Measurements from ENCODE around the gene FLVCR2.

FLVCR2 gene

GRCh38 chr14:75559451-75560222, 18.8 kb upstream of the FLVCR2 start:
- H3K4me3 ChIP-seq (ENCODE audit: low read length): no peak overlapping the region
- peak; percentile 77 for DNase-seq (ENCODE audit: low read depth)
- H3K27me3 ChIP-seq (replicated peaks; ENCODE audit: control insufficient read depth, insufficient read depth, low read length): peaks cover 18% of the 10 kb centered on the region
- H3K4me1 ChIP-seq (ENCODE audit: control insufficient read depth, insufficient read depth, low read length): peaks cover 14% of the 10 kb centered on the region
- H3K9me3 ChIP-seq (ENCODE audit: control insufficient read depth, low read length): peaks cover 4% of the 10 kb centered on the region
- H3K36me3 ChIP-seq (ENCODE audit: control insufficient read depth, insufficient read depth, low read length, severe bottlenecking): no peaks in the 10 kb centered on the region
- no peak overlapping the region for H3K9ac ChIP-seq (ENCODE audit: low read length)

GRCh38 chr14:75561013-75561432, 17.4 kb upstream of the FLVCR2 start:
- H3K36me3 ChIP-seq (ENCODE audit: control insufficient read depth, insufficient read depth, low read length, severe bottlenecking): no peaks in the 10 kb centered on the region
- peak; percentile 87 for DNase-seq (ENCODE audit: low read depth)
- H3K4me3 ChIP-seq (ENCODE audit: low read length): no peak overlapping the region
- peaks cover 14% of the 10 kb centered on the region for H3K4me1 ChIP-seq (ENCODE audit: control insufficient read depth, insufficient read depth, low read length)
- H3K27me3 ChIP-seq (replicated peaks; ENCODE audit: control insufficient read depth, insufficient read depth, low read length): peaks cover 26% of the 10 kb centered on the region
- peaks cover 4% of the 10 kb centered on the region for H3K9me3 ChIP-seq (ENCODE audit: control insufficient read depth, low read length)
- no peak overlapping the region for H3K9ac ChIP-seq (ENCODE audit: low read length)

GRCh38 chr14:75562089-75562488, 16.3 kb upstream of the FLVCR2 start:
- peaks cover 34% of the 10 kb centered on the region for H3K27me3 ChIP-seq (replicated peaks; ENCODE audit: control insufficient read depth, insufficient read depth, low read length)
- peaks cover 2% of the 10 kb centered on the region for H3K9me3 ChIP-seq (ENCODE audit: control insufficient read depth, low read length)
- H3K4me3 ChIP-seq (ENCODE audit: low read length): no peak overlapping the region
- H3K9ac ChIP-seq (ENCODE audit: low read length): no peak overlapping the region
- H3K36me3 ChIP-seq (ENCODE audit: control insufficient read depth, insufficient read depth, low read length, severe bottlenecking): no peaks in the 10 kb centered on the region
- H3K4me1 ChIP-seq (ENCODE audit: control insufficient read depth, insufficient read depth, low read length): peaks cover 14% of the 10 kb centered on the region
- no peak for DNase-seq (ENCODE audit: low read depth)

- Histone ChIP-seq H3K9ac (ENCODE audit: low read length) (no peak overlapping the region), H3K27me3 (replicated peaks; ENCODE audit: control insufficient read depth, insufficient read depth, low read length) (peaks cover 32% of the 10 kb centered on the region), H3K4me3 (ENCODE audit: low read length) (no peak overlapping the region), H3K9me3 (ENCODE audit: control insufficient read depth, low read length) (no peaks in the 10 kb centered on the region), H3K36me3 (ENCODE audit: control insufficient read depth, insufficient read depth, low read length, severe bottlenecking) (no peaks in the 10 kb centered on the region), H3K4me1 (ENCODE audit: control insufficient read depth, insufficient read depth, low read length) (peaks cover 14% of the 10 kb centered on the region)
- no peak for DNase-seq (ENCODE audit: low read depth)
Observed at GRCh38 chr14:75562489-75562888, 15.9 kb upstream of the FLVCR2 start.

GRCh38 chr14:75563931-75564330, 14.5 kb upstream of the FLVCR2 start:
- no peak overlapping the region for H3K9ac ChIP-seq (ENCODE audit: low read length)
- no peaks in the 10 kb centered on the region for H3K36me3 ChIP-seq (ENCODE audit: control insufficient read depth, insufficient read depth, low read length, severe bottlenecking)
- H3K4me3 ChIP-seq (ENCODE audit: low read length): no peak overlapping the region

GRCh38 chr14:75565056-75565455, 13.4 kb upstream of the FLVCR2 start:
- Histone ChIP-seq H3K9ac (ENCODE audit: low read length) (no peak overlapping the region), H3K4me3 (ENCODE audit: low read length) (no peak overlapping the region), H3K4me1 (ENCODE audit: control insufficient read depth, insufficient read depth, low read length) (peaks cover 9% of the 10 kb centered on the region), H3K9me3 (ENCODE audit: control insufficient read depth, low read length) (no peaks in the 10 kb centered on the region), H3K36me3 (ENCODE audit: control insufficient read depth, insufficient read depth, low read length, severe bottlenecking) (no peaks in the 10 kb centered on the region), H3K27me3 (replicated peaks; ENCODE audit: control insufficient read depth, insufficient read depth, low read length) (peaks cover 39% of the 10 kb centered on the region)
- no peak for DNase-seq (ENCODE audit: low read depth)

More at GRCh38 chr14:75563931-75564330, 14.5 kb upstream of the FLVCR2 start:
- DNase-seq (ENCODE audit: low read depth): no peak
- H3K9me3 ChIP-seq (ENCODE audit: control insufficient read depth, low read length): no peaks in the 10 kb centered on the region
- peaks cover 14% of the 10 kb centered on the region for H3K4me1 ChIP-seq (ENCODE audit: control insufficient read depth, insufficient read depth, low read length)
- peaks cover 32% of the 10 kb centered on the region for H3K27me3 ChIP-seq (replicated peaks; ENCODE audit: control insufficient read depth, insufficient read depth, low read length)

GRCh38 chr14:75566321-75566720, 12.1 kb upstream of the FLVCR2 start:
- no peak for DNase-seq (ENCODE audit: low read depth)
- H3K4me3 ChIP-seq (ENCODE audit: low read length): no peak overlapping the region

GRCh38 chr14:75566752-75567151, 11.7 kb upstream of the FLVCR2 start:
- H3K4me1 ChIP-seq (ENCODE audit: control insufficient read depth, insufficient read depth, low read length): no peaks in the 10 kb centered on the region
- no peak overlapping the region for H3K9ac ChIP-seq (ENCODE audit: low read length)
- H3K27me3 ChIP-seq (replicated peaks; ENCODE audit: control insufficient read depth, insufficient read depth, low read length): peaks cover 39% of the 10 kb centered on the region
- H3K36me3 ChIP-seq (ENCODE audit: control insufficient read depth, insufficient read depth, low read length, severe bottlenecking): no peaks in the 10 kb centered on the region
- no peak overlapping the region for H3K4me3 ChIP-seq (ENCODE audit: low read length)
- H3K9me3 ChIP-seq (ENCODE audit: control insufficient read depth, low read length): no peaks in the 10 kb centered on the region
- DNase-seq (ENCODE audit: low read depth): no peak

More at GRCh38 chr14:75566321-75566720, 12.1 kb upstream of the FLVCR2 start:
- Histone ChIP-seq H3K27me3 (replicated peaks; ENCODE audit: control insufficient read depth, insufficient read depth, low read length) (peaks cover 39% of the 10 kb centered on the region), H3K9me3 (ENCODE audit: control insufficient read depth, low read length) (no peaks in the 10 kb centered on the region), H3K36me3 (ENCODE audit: control insufficient read depth, insufficient read depth, low read length, severe bottlenecking) (no peaks in the 10 kb centered on the region), H3K9ac (ENCODE audit: low read length) (no peak overlapping the region), H3K4me1 (ENCODE audit: control insufficient read depth, insufficient read depth, low read length) (no peaks in the 10 kb centered on the region)

- H3K27me3 ChIP-seq (replicated peaks; ENCODE audit: control insufficient read depth, insufficient read depth, low read length): peaks cover 49% of the 10 kb centered on the region
- no peak overlapping the region for H3K4me3 ChIP-seq (ENCODE audit: low read length)
- no peaks in the 10 kb centered on the region for H3K36me3 ChIP-seq (ENCODE audit: control insufficient read depth, insufficient read depth, low read length, severe bottlenecking)
- H3K9me3 ChIP-seq (ENCODE audit: control insufficient read depth, low read length): no peaks in the 10 kb centered on the region
- H3K4me1 ChIP-seq (ENCODE audit: control insufficient read depth, insufficient read depth, low read length): no peaks in the 10 kb centered on the region
- H3K9ac ChIP-seq (ENCODE audit: low read length): no peak overlapping the region
- no peak for DNase-seq (ENCODE audit: low read depth)
Observed at GRCh38 chr14:75568140-75568539, 10.3 kb upstream of the FLVCR2 start.

GRCh38 chr14:75568791-75569190, 9.6 kb upstream of the FLVCR2 start:
- DNase-seq (ENCODE audit: low read depth): no peak
- Histone ChIP-seq H3K4me1 (ENCODE audit: control insufficient read depth, insufficient read depth, low read length) (no peaks in the 10 kb centered on the region), H3K4me3 (ENCODE audit: low read length) (no peak overlapping the region), H3K9me3 (ENCODE audit: control insufficient read depth, low read length) (no peaks in the 10 kb centered on the region), H3K9ac (ENCODE audit: low read length) (no peak overlapping the region), H3K27me3 (replicated peaks; ENCODE audit: control insufficient read depth, insufficient read depth, low read length) (peaks cover 51% of the 10 kb centered on the region), H3K36me3 (ENCODE audit: control insufficient read depth, insufficient read depth, low read length, severe bottlenecking) (no peaks in the 10 kb centered on the region)

GRCh38 chr14:75570797-75571196, 7.6 kb upstream of the FLVCR2 start:
- Histone ChIP-seq H3K9ac (ENCODE audit: low read length) (no peak overlapping the region), H3K4me1 (ENCODE audit: control insufficient read depth, insufficient read depth, low read length) (no peaks in the 10 kb centered on the region), H3K27me3 (replicated peaks; ENCODE audit: control insufficient read depth, insufficient read depth, low read length) (peaks cover 36% of the 10 kb centered on the region), H3K9me3 (ENCODE audit: control insufficient read depth, low read length) (no peaks in the 10 kb centered on the region), H3K4me3 (ENCODE audit: low read length) (no peak overlapping the region), H3K36me3 (ENCODE audit: control insufficient read depth, insufficient read depth, low read length, severe bottlenecking) (no peaks in the 10 kb centered on the region)
- no peak for DNase-seq (ENCODE audit: low read depth)

- no peak for DNase-seq (ENCODE audit: low read depth)
- Histone ChIP-seq H3K36me3 (ENCODE audit: control insufficient read depth, insufficient read depth, low read length, severe bottlenecking) (no peaks in the 10 kb centered on the region), H3K9ac (ENCODE audit: low read length) (no peak overlapping the region), H3K4me1 (ENCODE audit: control insufficient read depth, insufficient read depth, low read length) (peaks cover 1% of the 10 kb centered on the region), H3K9me3 (ENCODE audit: control insufficient read depth, low read length) (no peaks in the 10 kb centered on the region), H3K27me3 (replicated peaks; ENCODE audit: control insufficient read depth, insufficient read depth, low read length) (peaks cover 27% of the 10 kb centered on the region), H3K4me3 (ENCODE audit: low read length) (no peak overlapping the region)
Observed at GRCh38 chr14:75572104-75572503, 6.3 kb upstream of the FLVCR2 start.

Measured in adipocyte (in vitro differentiated cells).